Activated naive CD8-positive, alpha-beta T cell treated with anti-CD3 and anti-CD28 coated beads, Interleukin-2, amount 50 U/mL, for 16 hours (primary cell): ENCODE measurements around the gene KCNJ2.

Experiments
- DNase-seq: peaks from one replicate; pipeline ENCODE4 v3.0.0-alpha.2; 2020; ENCODE audit warnings: low read depth, low spot score

KCNJ2 gene

DNA sequence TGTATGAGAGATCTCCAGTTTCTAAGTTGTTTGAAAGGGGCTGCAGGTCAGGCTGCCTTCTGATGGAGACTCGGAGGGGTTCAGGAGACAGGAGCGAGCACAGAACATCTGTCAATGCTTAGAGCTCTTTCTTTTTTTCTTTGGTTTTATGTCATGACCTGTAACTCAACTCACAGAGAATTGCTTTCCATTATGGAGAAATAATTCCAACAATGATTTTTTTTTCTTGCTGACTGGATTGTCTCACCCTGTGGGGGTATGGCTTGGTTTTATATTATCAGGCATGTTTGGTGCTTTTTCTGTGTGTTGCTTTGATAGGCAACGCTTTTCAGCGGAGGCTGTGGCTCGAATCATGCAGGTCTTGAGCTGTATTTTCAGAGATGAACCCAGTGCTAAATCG is 10.7 kb upstream of the KCNJ2 start:
- no peak for DNase-seq

GRCh38 chr17:70159980-70160379 is 9.4 kb upstream of the KCNJ2 start:
- DNase-seq = no peak

GRCh38 chr17:70161519-70161918 is 7.8 kb upstream of the KCNJ2 start:
- no peak for DNase-seq

DNA sequence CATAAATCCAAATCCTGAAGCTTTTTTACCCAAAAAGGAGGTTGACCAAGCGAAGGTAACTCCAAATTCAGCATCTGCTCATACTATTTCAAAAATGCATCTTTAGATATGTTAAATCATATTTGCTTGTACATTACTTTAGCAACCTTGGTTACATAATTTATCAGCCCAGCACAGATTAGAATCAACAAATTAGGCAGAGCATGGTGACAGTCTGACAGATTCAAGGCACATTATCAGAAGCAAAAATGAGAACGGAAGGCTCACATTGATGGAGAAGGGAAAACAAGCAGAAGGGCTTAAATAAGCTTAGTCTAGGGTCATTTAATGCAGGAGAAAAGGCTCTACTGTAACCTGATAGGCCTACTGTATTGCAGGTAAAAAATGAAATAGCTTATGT is 3.9 kb upstream of the KCNJ2 start:
- DNase-seq = no peak

GRCh38 chr17:70166615-70167014 is 2.7 kb upstream of the KCNJ2 start:
- DNase-seq = no peak

- DNase-seq = no peak
These were observed 1.0 kb upstream of the KCNJ2 start for GRCh38 chr17:70168044-70168976.

GRCh38 chr17:70169709-70170597 is 621 bp downstream of the KCNJ2 start:
- no peak for DNase-seq

GRCh38 chr17:70171159-70171558 is 1.8 kb downstream of the KCNJ2 start:
- DNase-seq = no peak

DNA sequence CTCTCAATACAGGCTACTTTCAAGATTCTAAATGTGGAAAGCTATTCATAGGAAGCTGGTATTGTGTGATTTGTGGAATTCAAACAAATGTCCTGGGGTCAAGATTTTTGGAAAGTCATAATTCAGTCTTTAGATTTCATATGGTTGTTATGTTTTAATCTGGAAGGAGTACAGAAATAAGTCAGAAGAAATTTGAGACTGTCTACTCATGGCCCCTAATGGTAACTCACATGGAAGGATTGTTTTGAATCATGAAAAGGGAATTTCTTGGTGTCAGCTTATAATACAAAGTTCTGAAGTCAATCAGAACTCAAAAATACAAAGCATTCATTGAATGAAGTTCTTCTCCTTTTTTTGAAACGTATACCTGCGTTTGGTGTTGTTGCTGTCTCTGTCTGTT is 3.1 kb downstream of the KCNJ2 start:
- DNase-seq = no peak

- DNase-seq = no peak
These were observed 3.6 kb downstream of the KCNJ2 start for GRCh38 chr17:70172923-70173322.

- DNase-seq = no peak
These were observed 4.3 kb downstream of the KCNJ2 start for GRCh38 chr17:70173681-70174080.

DNA sequence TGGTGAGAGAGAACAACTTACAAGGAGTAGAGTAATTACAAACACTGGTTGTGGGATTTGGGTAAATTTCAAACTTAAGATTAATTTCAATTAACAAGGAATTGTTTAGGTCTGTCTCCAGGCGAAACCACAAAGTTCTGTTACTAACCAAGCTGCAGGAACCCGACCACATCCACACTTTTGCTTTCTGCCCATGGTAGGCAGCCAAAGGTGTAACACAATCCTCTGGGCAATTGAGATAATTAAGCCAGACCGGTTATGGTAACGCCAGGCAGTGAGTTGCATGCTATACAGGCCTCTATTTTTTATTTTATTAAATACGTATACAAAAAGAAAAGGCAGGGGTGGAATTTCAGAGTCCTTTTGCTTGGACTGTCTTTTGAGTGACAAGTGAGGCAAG is 12.0 kb downstream of the KCNJ2 start:
- no peak for DNase-seq

GRCh38 chr17:70181866-70182265 is 12.5 kb downstream of the KCNJ2 start:
- DNase-seq = no peak

- DNase-seq = no peak
These were observed 14.2 kb downstream of the KCNJ2 start for GRCh38 chr17:70183508-70183907.

DNA sequence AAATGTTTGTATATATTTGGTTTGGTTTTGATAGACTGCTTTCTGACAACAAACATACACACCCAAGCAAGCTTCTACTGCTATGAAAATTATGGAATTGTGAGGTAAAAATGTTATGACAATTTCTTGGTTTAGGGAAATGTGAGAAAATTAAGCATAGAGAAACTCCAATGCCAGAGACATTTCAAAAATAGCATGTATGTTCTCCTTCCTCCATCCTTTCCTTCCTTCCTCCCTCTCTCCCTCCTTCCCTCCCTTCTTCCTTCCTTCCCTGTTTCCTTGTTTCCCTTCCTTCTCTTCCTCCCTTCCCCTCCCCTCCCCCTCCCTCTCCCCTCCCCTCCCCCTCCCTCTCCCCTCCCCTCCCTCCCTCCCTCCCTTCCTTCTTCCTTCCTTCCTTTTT is 14.9 kb downstream of the KCNJ2 start:
- no peak for DNase-seq

- no peak for DNase-seq
These were observed 15.4 kb downstream of the KCNJ2 start for GRCh38 chr17:70184770-70185169.

- DNase-seq = no peak
These were observed 16.0 kb downstream of the KCNJ2 start for GRCh38 chr17:70185285-70185684.

DNA sequence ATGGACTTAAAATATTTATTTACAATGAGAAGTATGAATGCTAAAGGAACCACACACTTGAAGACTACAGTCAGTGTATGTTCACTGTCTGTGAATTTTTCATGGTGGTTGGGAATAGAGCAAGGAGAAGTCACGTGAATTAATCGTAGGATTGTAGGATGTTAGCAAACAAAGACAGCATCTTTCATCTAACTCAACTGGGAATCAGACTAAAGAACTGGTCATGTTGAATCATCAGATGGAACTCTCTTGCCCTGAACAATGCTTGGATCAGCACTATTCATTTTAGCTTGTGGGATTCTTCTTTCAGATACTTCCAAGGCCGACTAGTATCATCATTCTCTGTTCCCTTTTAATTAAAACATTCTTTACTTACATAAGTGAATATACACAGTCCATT is 18.1 kb downstream of the KCNJ2 start:
- DNase-seq = no peak

DNA sequence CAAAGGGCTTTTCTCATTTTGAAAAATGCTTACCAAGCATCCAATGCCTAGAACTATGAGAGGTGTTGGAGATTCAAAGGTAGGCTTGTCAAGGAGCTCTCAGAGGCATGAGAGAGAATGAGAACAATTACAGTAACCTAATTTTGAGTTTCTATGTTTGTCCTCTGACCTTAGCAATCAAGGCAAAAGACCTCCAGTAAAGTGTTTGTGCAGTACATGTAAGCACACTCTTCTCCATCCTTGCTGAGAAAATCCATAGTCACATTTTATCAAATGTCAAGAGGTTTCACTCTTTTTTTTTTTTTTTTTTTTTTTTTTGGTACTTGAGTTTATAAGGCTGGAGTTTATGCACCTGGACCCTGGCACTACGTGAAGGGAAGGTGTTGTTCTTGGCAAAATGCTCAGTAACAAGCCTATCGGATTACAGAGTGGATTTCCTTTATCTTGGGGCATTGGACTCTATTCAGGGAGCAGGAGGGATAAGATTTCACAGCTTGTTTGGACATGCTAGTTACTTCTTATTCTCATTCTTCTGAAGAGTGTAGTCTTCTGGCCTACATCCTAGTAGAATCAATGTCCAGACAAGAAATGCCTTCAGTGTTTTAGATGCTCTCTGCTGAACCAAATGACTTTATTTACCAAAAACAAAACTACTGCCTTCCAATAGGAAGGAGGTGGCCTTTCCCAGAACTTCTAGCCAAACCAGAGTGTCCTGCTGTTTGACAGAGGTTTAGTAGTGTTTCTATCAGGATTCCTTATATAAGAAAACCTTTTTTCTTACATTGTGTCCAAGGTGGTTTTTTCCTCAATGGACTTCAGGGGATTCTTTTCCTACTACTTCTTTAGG is 21.9 kb downstream of the KCNJ2 start:
- no peak for DNase-seq

DNA sequence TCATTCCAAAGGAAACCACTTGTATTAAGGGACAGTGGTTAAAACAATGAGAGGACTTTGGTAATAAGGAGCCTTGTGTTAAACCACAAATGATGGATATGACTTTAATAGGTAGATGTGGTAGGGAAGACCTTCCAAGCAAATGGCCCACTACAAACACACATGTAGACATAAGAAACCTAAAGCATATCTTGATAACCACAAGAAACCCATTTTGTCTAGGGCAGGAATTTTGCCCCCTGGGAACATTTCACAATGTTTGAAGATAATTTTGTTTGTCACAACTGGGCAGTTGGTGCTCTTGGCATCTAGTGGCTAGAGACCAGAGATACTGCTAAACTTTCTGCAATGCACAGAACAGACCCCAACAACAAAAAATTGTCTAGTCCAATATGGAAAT is 25.8 kb downstream of the KCNJ2 start:
- DNase-seq = no peak

- DNase-seq = no peak
These were observed 32.6 kb downstream of the KCNJ2 start for GRCh38 chr17:70201872-70202419.
